ENCODE results near the gene SRL. TPM values are rescaled to one million over a fixed set of nuclear protein-coding genes. Genes with fewer than 3 reads are reported as not detected.

The SRL gene
- total and polyA plus RNA-seq, 2 donors (not counting 1 experiment from before 2014, with no cell fraction given): not detected

GRCh38 chr16:4239020-4239419 is 2.9 kb downstream of the SRL start:
- Mint-ChIP-seq H3K27ac (no peak overlapping the region), H3K4me3 (no peak overlapping the region), H3K27me3 (peaks cover 18% of the 10 kb centered on the region), H3K4me1 (no peaks in the 10 kb centered on the region), H3K9me3 (ENCODE audit: insufficient read depth) (no peaks in the 10 kb centered on the region)
- Histone ChIP-seq H3K4me3 (ENCODE audit: control extremely low read depth in 1 of 5, extremely low read depth in 1 of 5, insufficient read depth in 1 of 5, low read depth in 2 of 5, low read length in 4 of 5) (no peak overlapping the region), H3K4me2 (replicated peaks; ENCODE audit: low read depth, low read length, poor library complexity, severe bottlenecking) (no peak overlapping the region), H3K36me3 (replicated peaks in 1 of 2; ENCODE audit: control extremely low read depth in 1 of 2, control insufficient read depth in 1 of 2, extremely low read depth in 1 of 2, insufficient read depth in 2 of 2, low read length in 1 of 2) (no peaks in the 10 kb centered on the region), H3K4me1 (ENCODE audit: control insufficient read depth in 2 of 2, insufficient read depth in 2 of 2, low read length in 2 of 2) (no peaks in the 10 kb centered on the region), H3K9ac (ENCODE audit: low read length) (no peak overlapping the region), H3K27me3 (replicated peaks in 1 of 4; ENCODE audit: control extremely low read depth in 1 of 4, control insufficient read depth in 3 of 4, insufficient read depth in 4 of 4, low read length in 3 of 4) (peaks cover 0 to 12% (median 4%) of the 10 kb centered on the region in 4 experiments), H2AFZ (ENCODE audit: insufficient read depth, low read depth, low read length, poor library complexity, severe bottlenecking) (no peak overlapping the region), H3K27ac (ENCODE audit: low read length in 2 of 2) (no peak overlapping the region), H4K20me1 (ENCODE audit: control insufficient read depth, insufficient read depth, low read length, poor library complexity, severe bottlenecking) (no peaks in the 10 kb centered on the region), H3K79me2 (ENCODE audit: control insufficient read depth, insufficient read depth, low read length) (no peaks in the 10 kb centered on the region), H3K9me3 (ENCODE audit: control extremely low read depth in 1 of 3, control insufficient read depth in 2 of 3, insufficient read depth in 1 of 3, low read length in 2 of 3) (peaks cover 0 to 4% (median 0%) of the 10 kb centered on the region in 3 donors)
- ChIA-PET CTCF (no interaction called here), POLR2A (interaction anchor here (0.6 kb wide), 1 partner anchor 56 kb away, joined by 7 read pairs; no protein-coding TSS in a partner anchor)
- intact Hi-C loops (cut with micrococcal nuclease): no loop called here
- TF ChIP-seq EZH2 (IDR thresholded peaks at IDR 0.05; ENCODE audit: borderline replicate concordance, insufficient read depth, low read depth, low read length, poor library complexity, severe bottlenecking) (no peak), CTCF (IDR thresholded peaks at IDR 0.05) (no peak)
- DNase-seq: no peak
- 39% methylated on average over 4 of the region's 5 CpGs for WGBS (ENCODE audit: insufficient coverage)
- no peak for ATAC-seq (ENCODE audit: low read depth)

- Histone ChIP-seq H3K4me1 (ENCODE audit: control insufficient read depth in 2 of 2, insufficient read depth in 2 of 2, low read length in 2 of 2) (no peaks in the 10 kb centered on the region), H2AFZ (ENCODE audit: insufficient read depth, low read depth, low read length, poor library complexity, severe bottlenecking) (no peak overlapping the region), H3K9me3 (ENCODE audit: control extremely low read depth in 1 of 3, control insufficient read depth in 2 of 3, insufficient read depth in 1 of 3, low read length in 2 of 3) (peaks cover 0 to 11% (median 0%) of the 10 kb centered on the region in 3 donors), H3K27me3 (replicated peaks in 1 of 4; ENCODE audit: control extremely low read depth in 1 of 4, control insufficient read depth in 3 of 4, insufficient read depth in 4 of 4, low read length in 3 of 4) (peaks cover 0 to 13% (median 1%) of the 10 kb centered on the region in 4 experiments), H4K20me1 (ENCODE audit: control insufficient read depth, insufficient read depth, low read length, poor library complexity, severe bottlenecking) (no peaks in the 10 kb centered on the region), H3K4me3 (ENCODE audit: control extremely low read depth in 1 of 5, extremely low read depth in 1 of 5, insufficient read depth in 1 of 5, low read depth in 2 of 5, low read length in 4 of 5) (no peak overlapping the region), H3K36me3 (replicated peaks in 1 of 2; ENCODE audit: control extremely low read depth in 1 of 2, control insufficient read depth in 1 of 2, extremely low read depth in 1 of 2, insufficient read depth in 2 of 2, low read length in 1 of 2) (no peaks in the 10 kb centered on the region), H3K27ac (ENCODE audit: low read length in 2 of 2) (no peak overlapping the region), H3K9ac (ENCODE audit: low read length) (no peak overlapping the region), H3K79me2 (ENCODE audit: control insufficient read depth, insufficient read depth, low read length) (no peaks in the 10 kb centered on the region), H3K4me2 (replicated peaks; ENCODE audit: low read depth, low read length, poor library complexity, severe bottlenecking) (no peak overlapping the region)
- TF ChIP-seq EZH2 (IDR thresholded peaks at IDR 0.05; ENCODE audit: borderline replicate concordance, insufficient read depth, low read depth, low read length, poor library complexity, severe bottlenecking): no peak
- TF ChIP-seq CTCF (IDR thresholded peaks at IDR 0.05): no peak
- Mint-ChIP-seq H3K4me1 (no peaks in the 10 kb centered on the region), H3K27ac (no peak overlapping the region), H3K9me3 (ENCODE audit: insufficient read depth) (no peaks in the 10 kb centered on the region), H3K27me3 (peaks cover 23% of the 10 kb centered on the region), H3K4me3 (no peak overlapping the region)
- ATAC-seq (ENCODE audit: low read depth): no peak
- 88% methylated on average over 2 of the region's 4 CpGs for WGBS (ENCODE audit: insufficient coverage)
- ChIA-PET POLR2A (no interaction called here), CTCF (interaction anchor here (0.7 kb wide), 1 partner anchor 16 kb away, joined by 3 read pairs; no protein-coding TSS in a partner anchor)
- intact Hi-C loops (cut with micrococcal nuclease): no loop called here
- no peak for DNase-seq
Observed at GRCh38 chr16:4233431-4233830, 8.4 kb downstream of the SRL start.
